ENCODE measurements around the gene FBP1. TPM values are rescaled to one million over a fixed set of nuclear protein-coding genes. Genes with fewer than 3 reads are reported as not detected.
"Not testable (repeated sequence)": the region's sequence is repeated elsewhere in the genome, so short reads cannot be mapped to it uniquely, and the experiment has no call there.

Gene FBP1
- total RNA-seq, 1 experiment from 2014 or later, result 63.3 TPM

DNA sequence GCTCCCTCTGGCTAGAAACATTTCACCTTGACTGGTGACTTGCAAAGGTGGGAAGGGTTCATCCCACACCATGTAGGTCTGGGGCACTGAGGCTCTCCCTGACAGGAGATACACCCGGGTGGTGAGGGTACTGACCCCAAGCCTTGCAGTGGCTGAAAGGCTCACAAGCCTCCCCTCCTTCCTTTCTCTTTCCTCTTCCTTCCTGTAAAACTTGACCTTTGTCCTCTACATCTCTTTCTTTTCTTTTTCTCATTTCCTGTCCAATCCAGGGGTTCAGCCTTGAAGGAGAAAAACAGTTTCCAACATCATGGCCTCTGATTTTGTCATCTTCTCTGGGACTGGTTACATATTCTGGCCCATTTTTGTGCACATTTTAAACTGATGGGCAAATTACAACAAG lies 62.3 kb downstream of the FBP1 start:
- no peak for DNase-seq (ENCODE audit: low spot score)

DNA sequence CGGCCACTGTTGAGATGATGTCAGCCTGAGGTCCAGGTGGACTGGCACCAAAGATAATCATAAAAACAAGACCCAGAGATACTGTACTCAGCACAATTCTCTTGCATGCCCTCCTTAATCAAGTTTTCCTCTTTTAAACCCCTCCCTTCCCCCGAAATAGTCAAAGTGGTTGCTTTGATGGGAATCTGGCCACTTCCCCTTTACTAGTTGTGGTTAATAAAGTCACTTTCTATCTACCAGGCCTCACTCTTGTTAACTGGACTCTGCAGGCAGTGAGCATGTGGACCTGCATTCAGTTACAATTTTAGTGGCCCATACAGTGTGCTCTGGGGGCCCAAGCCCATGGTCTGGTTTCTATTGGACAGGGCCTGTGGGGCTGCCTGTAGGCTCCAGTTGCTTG lies 63.2 kb downstream of the FBP1 start:
- no peak for DNase-seq (ENCODE audit: low spot score)

- DNase-seq (ENCODE audit: low spot score), result no peak
These were observed 70.2 kb downstream of the FBP1 start for GRCh38 chr9:94568972-94569712.

GRCh38 chr9:94568250-94568889 lies 70.9 kb downstream of the FBP1 start:
- no peak for DNase-seq (ENCODE audit: low spot score)

DNA sequence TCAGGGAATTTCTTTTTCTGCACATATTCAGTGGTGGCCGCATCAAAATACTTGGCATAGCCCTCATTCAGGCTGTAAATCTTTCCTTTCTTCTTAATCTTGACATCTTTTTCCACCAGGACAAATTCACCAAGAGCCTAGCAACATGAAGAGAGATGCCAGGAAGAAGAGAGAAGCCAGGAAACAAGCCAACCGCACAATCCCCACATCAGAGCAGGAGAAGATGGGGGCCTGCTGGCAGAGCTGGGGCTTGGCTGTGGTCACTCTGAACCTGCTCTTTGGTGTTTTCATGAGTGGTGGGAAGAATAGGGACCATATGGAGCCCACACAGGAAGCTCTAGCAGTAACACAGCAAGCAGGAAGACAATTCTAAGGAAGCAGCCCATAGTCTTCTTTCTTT lies 72.0 kb downstream of the FBP1 start:
- no peak for DNase-seq (ENCODE audit: low spot score)

- no peak for DNase-seq (ENCODE audit: low spot score)
These were observed 72.8 kb downstream of the FBP1 start for GRCh38 chr9:94566550-94566949.

DNA sequence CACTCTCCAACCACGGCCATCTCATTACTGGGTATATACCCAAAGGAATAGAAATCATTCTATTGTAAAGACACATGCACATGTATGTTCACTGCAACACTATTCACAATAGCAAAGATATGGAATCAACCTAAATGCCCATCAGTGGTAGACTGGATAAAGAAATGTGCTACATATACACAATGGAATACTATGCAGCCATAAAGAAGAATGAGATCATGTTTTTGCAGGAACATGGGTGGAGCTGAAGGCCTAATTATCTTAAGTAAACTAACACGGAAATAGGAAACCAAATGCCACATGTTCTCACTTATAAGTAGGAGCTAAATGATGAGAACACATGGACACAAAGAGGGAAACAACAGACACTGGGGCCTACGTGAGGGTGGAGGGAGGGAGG lies 75.0 kb downstream of the FBP1 start:
- DNase-seq (ENCODE audit: low spot score), result not testable (repeated sequence)

GRCh38 chr9:94563548-94563947 lies 75.8 kb downstream of the FBP1 start:
- peak; percentile 22 for DNase-seq (ENCODE audit: low spot score)

- DNase-seq (ENCODE audit: low spot score), result no peak
These were observed 79.1 kb downstream of the FBP1 start for GRCh38 chr9:94560237-94560636.

DNA sequence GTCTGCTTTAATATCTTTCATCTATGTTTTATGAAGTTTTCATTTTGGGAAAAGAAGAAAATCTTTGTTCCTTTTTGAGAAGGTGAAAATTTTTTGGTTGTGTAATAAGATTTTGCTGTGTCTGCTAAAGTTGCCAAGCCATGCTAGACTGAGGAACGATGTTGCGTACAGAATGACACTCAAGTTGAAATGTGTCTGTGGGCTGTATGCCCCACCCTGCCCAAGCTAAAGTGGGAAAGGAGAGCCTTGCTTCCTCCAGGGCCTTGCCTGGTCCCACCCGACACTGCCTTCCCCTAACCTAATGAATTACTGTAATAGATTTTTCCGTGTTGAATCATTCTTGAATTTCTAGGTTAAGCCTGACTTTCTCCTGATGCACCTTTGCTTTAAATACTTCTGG lies 81.9 kb downstream of the FBP1 start:
- DNase-seq (ENCODE audit: low spot score), result no peak

DNA sequence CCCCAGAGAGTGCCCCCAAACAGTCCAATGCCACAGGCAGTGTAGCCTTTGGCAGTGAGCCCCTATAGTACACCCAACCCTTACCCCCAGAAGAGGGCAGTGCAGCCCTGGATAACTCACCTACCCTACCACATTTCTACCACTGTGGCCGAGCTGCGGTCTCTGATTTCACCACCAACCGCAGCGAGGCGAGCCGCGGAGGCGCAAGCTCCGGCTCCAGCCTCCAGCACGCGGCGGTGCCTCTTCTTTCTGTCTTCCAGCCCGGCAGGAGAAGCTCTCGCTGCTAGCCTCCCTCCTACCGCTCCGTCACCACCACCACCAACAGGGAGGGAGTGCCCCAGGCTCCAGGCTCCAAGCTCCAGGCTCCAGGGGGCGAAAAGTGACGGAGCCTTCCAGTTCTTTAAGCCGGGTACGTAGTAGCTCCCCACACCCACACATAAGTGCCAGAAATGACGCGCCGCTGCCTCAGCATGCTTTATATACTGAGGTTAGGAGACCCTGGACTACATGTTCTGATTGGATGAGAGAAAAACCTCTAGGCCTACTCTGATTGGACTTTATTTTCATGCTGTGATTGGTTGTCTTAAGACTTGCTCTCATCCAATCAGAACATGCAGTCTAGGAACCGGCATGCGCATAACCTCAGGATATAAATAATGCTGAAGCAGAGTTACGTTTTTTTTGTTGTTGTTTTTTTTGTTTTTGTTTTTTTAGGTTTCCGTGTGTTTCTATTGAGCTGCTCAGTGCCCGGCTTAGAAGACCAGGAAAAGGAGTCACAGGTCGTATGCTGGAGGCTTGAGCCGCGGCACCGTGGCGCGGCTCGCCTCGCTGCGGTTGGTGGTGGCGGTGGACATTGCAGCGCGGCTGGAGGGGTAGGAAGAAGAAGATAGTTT lies 84.6 kb downstream of the FBP1 start, which contains the start of gene PCAT7:
Gene PCAT7 (plus strand): TSS at position 645 of the 893 bp plus-strand sequence.
- peak; percentile 90 for DNase-seq (ENCODE audit: low spot score)

- DNase-seq (ENCODE audit: low spot score), result no peak
These were observed 85.3 kb downstream of the FBP1 start for GRCh38 chr9:94554078-94554438.

Other genes with a start within 250 kb of the FBP1 start
- 1.3 and 1.4 TPM in 2 replicates for gene PCAT7, start 84.4 kb downstream of the FBP1 start, total RNA-seq (2014; rRNA removed; shearing (Covaris generic))
- gene FBP2, start 45.7 kb downstream of the FBP1 start, total RNA-seq (2014; rRNA removed; shearing (Covaris generic)), result not detected in 2 replicates
- 19.9 and 22.6 TPM in 2 replicates for gene AOPEP, start 87.2 kb upstream of the FBP1 start, total RNA-seq (2014; rRNA removed; shearing (Covaris generic))